ENCODE data around the gene TUBA8.
A peak's percentile ranks its signal among the peaks of the same experiment; 100 is the strongest.

Gene TUBA8

GRCh38 chr22:18077087-18077638 lies 33.4 kb upstream of the TUBA8 start:
- DNase-seq (ENCODE audit: low read depth in 3 of 3) = no peak

GRCh38 chr22:18077639-18078328 lies 32.8 kb upstream of the TUBA8 start, which contains the start of gene PEX26:
Gene PEX26, plus strand, starts transcription at chr22:18077990. Its CDS starts 387 bp downstream, at chr22:18078377.
- peak; percentile 80 to 91 (median 88) for DNase-seq (ENCODE audit: low read depth in 3 of 3)

- peak in 2 of 3 experiments; percentile 5 to 19 for DNase-seq (ENCODE audit: low read depth in 3 of 3)
Measured at GRCh38 chr22:18078329-18079041, 32.1 kb upstream of the TUBA8 start.

GRCh38 chr22:18079706-18080233 lies 30.8 kb upstream of the TUBA8 start:
- DNase-seq (ENCODE audit: low read depth in 3 of 3) = no peak

GRCh38 chr22:18081416-18081815 lies 29.2 kb upstream of the TUBA8 start:
- no peak for DNase-seq (ENCODE audit: low read depth in 3 of 3)

- no peak for DNase-seq (ENCODE audit: low read depth in 3 of 3)
Measured at GRCh38 chr22:18082467-18082866, 28.1 kb upstream of the TUBA8 start.

GRCh38 chr22:18083406-18083805 lies 27.2 kb upstream of the TUBA8 start:
- DNase-seq (ENCODE audit: low read depth in 3 of 3) = no peak

- no peak for DNase-seq (ENCODE audit: low read depth in 3 of 3)
Measured at GRCh38 chr22:18085188-18085587, 25.4 kb upstream of the TUBA8 start.

- DNase-seq (ENCODE audit: low read depth in 3 of 3) = no peak
Measured at GRCh38 chr22:18087350-18087855, 23.2 kb upstream of the TUBA8 start.

- no peak for DNase-seq (ENCODE audit: low read depth in 3 of 3)
Measured at GRCh38 chr22:18088825-18089568, 21.6 kb upstream of the TUBA8 start.

- no peak for DNase-seq (ENCODE audit: low read depth in 3 of 3)
Measured at GRCh38 chr22:18090286-18090685, 20.3 kb upstream of the TUBA8 start.

- no peak for DNase-seq (ENCODE audit: low read depth in 3 of 3)
Measured at GRCh38 chr22:18091478-18091877, 19.1 kb upstream of the TUBA8 start.

GRCh38 chr22:18091916-18092526 lies 18.6 kb upstream of the TUBA8 start:
- DNase-seq (ENCODE audit: low read depth in 3 of 3) = no peak

GRCh38 chr22:18093661-18094060 lies 16.9 kb upstream of the TUBA8 start:
- DNase-seq (ENCODE audit: low read depth in 3 of 3) = no peak

- DNase-seq (ENCODE audit: low read depth in 3 of 3) = no peak
Measured at GRCh38 chr22:18095101-18095805, 15.4 kb upstream of the TUBA8 start.

GRCh38 chr22:18096823-18097222 lies 13.8 kb upstream of the TUBA8 start:
- no peak for DNase-seq (ENCODE audit: low read depth in 3 of 3)

GRCh38 chr22:18100781-18101180 lies 9.8 kb upstream of the TUBA8 start:
- DNase-seq (ENCODE audit: low read depth in 3 of 3) = no peak

- DNase-seq (ENCODE audit: low read depth in 3 of 3) = no peak
Measured at GRCh38 chr22:18101536-18101935, 9.1 kb upstream of the TUBA8 start.

- DNase-seq (ENCODE audit: low read depth in 3 of 3) = no peak
Measured at GRCh38 chr22:18103527-18104269, 6.9 kb upstream of the TUBA8 start.

GRCh38 chr22:18104566-18104965 lies 6.0 kb upstream of the TUBA8 start:
- no peak for DNase-seq (ENCODE audit: low read depth in 3 of 3)
